Left ventricle myocardium inferior (tissue), 1 donor: Measurements from ENCODE around the gene DENND1A. TPM values are rescaled to one million over a fixed set of nuclear protein-coding genes. Genes with fewer than 3 reads are reported as not detected.

ENCODE experiments used
- DNase-seq: peaks from one replicate; pipeline ENCODE4 v3.0.0-alpha.2; 2020
- H3K27ac ChIP-seq: fragments of 200-600 bp; replicated peaks from 2 replicates; pipeline ENCODE4 v1.8.0; 2021
- H3K27me3 ChIP-seq: fragments of 200-600 bp; 2 replicates; pipeline ENCODE4 v1.8.0; 2021; ENCODE audit warnings: low read depth
- H3K36me3 ChIP-seq: fragments of 200-600 bp; 2 replicates; pipeline ENCODE4 v1.8.0; 2021
- H3K4me1 ChIP-seq: fragments of 200-600 bp; 2 replicates; pipeline ENCODE4 v1.8.0; 2021
- H3K4me3 ChIP-seq: fragments of 200-600 bp; 2 replicates; pipeline ENCODE4 v1.8.0; 2021; ENCODE audit warnings: mild to moderate bottlenecking, moderate library complexity
- H3K9me3 ChIP-seq: fragments of 200-600 bp; replicated peaks from 2 replicates; pipeline ENCODE4 v1.8.0; 2021
- CTCF ChIP-seq: fragments of 200-600 bp; IDR thresholded peaks from 2 replicates; pipeline ENCODE4 v1.8.0; 2021; ENCODE audit warnings: antibody characterized with exemption, mild to moderate bottlenecking, borderline replicate concordance
- intact Hi-C: fragments of 100-400 bp; cut with micrococcal nuclease; formaldehyde crosslinking; loops from one replicate; pipeline ENCODE4 v1.11.0; 2022
- total RNA-seq: library from RNA; stranded (reverse); fragmentation: NEBNext Ultra II Directional; extraction: Animal tissue kit (Norgen Biotek cat#: 25700); gene quantifications from one replicate; pipeline ENCODE4 v1.2.1, GENCODE V29; 2021
- donor health status: DM: no; HTN: yes; CAD: no; lungs with severe emphysema.

The DENND1A gene
- total RNA-seq, 1 donor from 2014 or later: 12.2 TPM

- Histone ChIP-seq H3K9me3 (no peaks in the 10 kb centered on the region), H3K4me3 (no peak overlapping the region), H3K36me3 (no peaks in the 10 kb centered on the region), H3K27ac (no peak overlapping the region), H3K4me1 (peaks cover 21% of the 10 kb centered on the region), H3K27me3 (peaks cover 52% of the 10 kb centered on the region)
- DNase-seq: no peak
- intact Hi-C loops: no loop called here
- TF ChIP-seq CTCF: no peak
These were observed 554.3 kb downstream of the DENND1A start for GRCh38 chr9:123375469-123376132.

- H3K9me3 ChIP-seq: no peaks in the 10 kb centered on the region
- intact Hi-C loops: no loop called here
- no peak for DNase-seq
- peaks cover 68% of the 10 kb centered on the region for H3K27me3 ChIP-seq
- peaks cover 21% of the 10 kb centered on the region for H3K4me1 ChIP-seq
- H3K4me3 ChIP-seq: peak overlapping the region; percentile 17
- TF ChIP-seq CTCF: no peak
- H3K36me3 ChIP-seq: no peaks in the 10 kb centered on the region
- no peak overlapping the region for H3K27ac ChIP-seq
These were observed 556.0 kb downstream of the DENND1A start for GRCh38 chr9:123373946-123374345.

GRCh38 chr9:123373447-123373923 lies 556.4 kb downstream of the DENND1A start:
- peaks cover 73% of the 10 kb centered on the region for H3K27me3 ChIP-seq
- H3K4me3 ChIP-seq: peak overlapping the region; percentile 17
- intact Hi-C loops: no loop called here

GRCh38 chr9:123372766-123373446 lies 557.0 kb downstream of the DENND1A start:
- intact Hi-C loops: no loop called here
- Histone ChIP-seq H3K9me3 (no peaks in the 10 kb centered on the region), H3K4me3 (no peak overlapping the region), H3K27ac (no peak overlapping the region), H3K4me1 (peaks cover 27% of the 10 kb centered on the region), H3K27me3 (peaks cover 79% of the 10 kb centered on the region), H3K36me3 (no peaks in the 10 kb centered on the region)
- no peak for DNase-seq
- TF ChIP-seq CTCF: no peak

More at GRCh38 chr9:123373447-123373923, 556.4 kb downstream of the DENND1A start:
- Histone ChIP-seq H3K27ac (no peak overlapping the region), H3K9me3 (no peaks in the 10 kb centered on the region), H3K4me1 (peaks cover 21% of the 10 kb centered on the region), H3K36me3 (no peaks in the 10 kb centered on the region)
- TF ChIP-seq CTCF: no peak
- DNase-seq: no peak

GRCh38 chr9:123371805-123372590 lies 557.9 kb downstream of the DENND1A start:
- Histone ChIP-seq H3K27me3 (peaks cover 85% of the 10 kb centered on the region), H3K27ac (no peak overlapping the region), H3K4me3 (no peak overlapping the region), H3K4me1 (peaks cover 27% of the 10 kb centered on the region), H3K9me3 (no peaks in the 10 kb centered on the region), H3K36me3 (no peaks in the 10 kb centered on the region)
- no peak for TF ChIP-seq CTCF
- intact Hi-C loops: no loop called here
- no peak for DNase-seq
